ENCODE measurements around the gene QRICH1. TPM values are rescaled to one million over a fixed set of nuclear protein-coding genes. Genes with fewer than 3 reads are reported as not detected.

The QRICH1 gene
- total and polyA plus RNA-seq, 2 of the 13 experiments (the other 11 are each of a cell fraction or from before 2014, with no cell fraction given) = 52.6 to 102 TPM

GRCh38 chr3:49007068-49007770 is 86.7 kb downstream of the QRICH1 start, which contains the start of gene WDR6 (continued):
- TF ChIP-seq ZNF20 (CRISPR knock-in tag; IDR thresholded peaks at IDR 0.05) (peak; percentile 42; the same call in 1 of the 2 replicates), PRDM10 (CRISPR knock-in tag; IDR thresholded peaks at IDR 0.05; ENCODE audit: low read depth) (no peak; the same call in 1 of the 2 replicates), TRIM22 (IDR thresholded peaks at IDR 0.05) (no peak), HIVEP1 (CRISPR knock-in tag; IDR thresholded peaks at IDR 0.05) (peak; percentile 91), NKX3-1 (CRISPR knock-in tag; IDR thresholded peaks at IDR 0.05) (peak; percentile 42; the same call in 1 of the 2 replicates), ZNF7 (CRISPR knock-in tag; IDR thresholded peaks at IDR 0.05) (no peak; the same call in 1 of the 2 replicates), SPEN (CRISPR knock-in tag; IDR thresholded peaks at IDR 0.05; ENCODE audit: low read depth) (peak; percentile 75; the same call in 1 of the 2 replicates), MTA3 (CRISPR knock-in tag; IDR thresholded peaks at IDR 0.05) (0 out of 2 replicates have a peak, but pooled peaks have one; percentile 20), ZFYVE20 (CRISPR knock-in tag; IDR thresholded peaks at IDR 0.05; ENCODE audit: borderline replicate concordance, low read depth) (no peak), SOX5 (CRISPR knock-in tag; IDR thresholded peaks at IDR 0.05; ENCODE audit: borderline replicate concordance) (peak; percentile 50), CHD4 (IDR thresholded peaks at IDR 0.05; ENCODE audit: borderline replicate concordance, low read length) (no peak), RARA (CRISPR knock-in tag; IDR thresholded peaks at IDR 0.05) (0 out of 2 replicates have a peak, but pooled peaks have one; percentile 12), IKZF1 (IDR thresholded peaks at IDR 0.05) (no peak), FOXA3 (CRISPR knock-in tag; IDR thresholded peaks at IDR 0.05) (peak; percentile 54), ZNF513 (CRISPR knock-in tag; conservative IDR thresholded peaks at IDR 0.05) (no peak), KDM6A (CRISPR knock-in tag; IDR thresholded peaks at IDR 0.05; ENCODE audit: low read depth) (no peak), MAF1 (CRISPR knock-in tag; IDR thresholded peaks at IDR 0.05; ENCODE audit: borderline replicate concordance) (0 out of 2 replicates have a peak, but pooled peaks have one; percentile 20), ZFX (CRISPR knock-in tag; IDR thresholded peaks at IDR 0.05; ENCODE audit: low read depth) (peak; percentile 78), DRAP1 (CRISPR knock-in tag; IDR thresholded peaks at IDR 0.05) (peak; percentile 89), ZMYM4 (CRISPR knock-in tag; IDR thresholded peaks at IDR 0.05) (peak; percentile 92), U2AF2 (IDR thresholded peaks at IDR 0.05; ENCODE audit: low read depth, low read length) (no peak), PTBP1 (IDR thresholded peaks at IDR 0.05; ENCODE audit: low read depth, low read length, poor library complexity, severe bottlenecking) (peak; percentile 88), MEF2D (CRISPR knock-in tag; IDR thresholded peaks at IDR 0.05) (no peak; the same call in 1 of the 2 replicates), RNF2 (conservative IDR thresholded peaks at IDR 0.05; ENCODE audit: low read depth) (peak; percentile 84)

All from HepG2 (cell line).